ACHN (cell line): ENCODE results near the gene FAM186B.

Experiments
- DNase-seq: peaks from one replicate; pipeline ENCODE4 v3.0.0-alpha.2; 2015
- in situ Hi-C: cut with HindIII; loops from 2 replicates; pipeline ENCODE4 v1.10.0; 2017; ENCODE audit warnings: low sequenced_read_pairs, low pct_ligation_motif_present, low pct_unique_long_range_greater_than_20kb

FAM186B gene

DNA sequence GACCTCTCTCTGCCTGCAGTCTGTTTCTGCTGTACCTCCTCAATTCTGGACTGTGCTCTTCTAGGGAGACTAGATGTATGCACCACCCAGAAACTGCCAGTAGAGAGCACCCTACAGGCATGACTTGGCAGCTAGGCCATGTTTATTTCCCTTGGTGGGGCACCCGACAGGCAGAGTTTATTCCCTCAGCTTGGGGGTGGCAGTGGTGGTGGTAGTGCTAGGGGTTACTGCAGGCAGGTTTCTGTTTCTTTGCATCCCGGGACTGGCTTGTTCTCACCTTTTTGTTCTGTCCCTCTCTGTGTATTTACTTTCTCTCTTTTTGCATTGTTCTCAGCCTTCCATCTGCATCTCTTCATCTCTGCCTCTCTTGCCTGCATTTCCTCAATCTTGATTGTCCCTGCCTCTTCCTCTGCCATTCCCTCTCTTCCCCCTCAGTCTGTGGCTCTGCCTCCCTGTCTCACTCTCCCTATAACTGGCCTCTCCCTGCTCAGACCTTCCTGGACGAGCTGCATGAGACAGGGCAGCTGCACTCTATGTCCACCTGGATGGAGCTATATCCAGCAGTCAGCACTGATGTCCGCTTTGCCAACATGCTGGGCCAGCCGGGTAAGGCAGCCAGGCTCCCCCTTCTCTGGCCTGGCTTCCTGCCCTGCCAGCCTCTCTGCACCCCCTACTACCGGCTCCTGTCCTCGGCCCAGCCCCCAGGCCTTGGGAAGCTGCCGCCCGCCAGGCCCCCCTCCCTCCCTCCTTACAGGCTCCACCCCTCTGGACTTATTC lies 31.7 kb upstream of the FAM186B start:
- DNase-seq: peak; percentile 74
- in situ Hi-C loops: no loop called here

DNA sequence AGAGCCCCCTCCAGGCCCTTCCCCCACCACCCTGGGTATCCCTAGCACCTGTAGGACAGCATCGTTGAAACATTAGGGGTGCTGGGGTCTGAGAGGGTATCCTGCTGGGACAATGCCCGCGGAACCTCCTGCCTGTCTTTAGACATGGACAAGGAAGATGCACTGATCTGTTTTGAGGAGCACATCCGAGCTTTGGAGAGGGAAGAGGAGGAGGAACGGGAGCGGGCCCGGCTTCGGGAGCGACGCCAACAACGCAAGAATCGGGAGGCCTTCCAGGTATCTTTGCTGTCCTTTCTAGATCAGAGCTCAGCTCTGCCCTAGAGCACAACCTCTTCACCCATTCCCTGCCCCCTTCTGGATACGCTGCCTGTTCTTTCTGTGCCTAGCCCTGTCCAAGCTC lies 31.1 kb upstream of the FAM186B start:
- no peak for DNase-seq
- in situ Hi-C loops: no loop called here

DNA sequence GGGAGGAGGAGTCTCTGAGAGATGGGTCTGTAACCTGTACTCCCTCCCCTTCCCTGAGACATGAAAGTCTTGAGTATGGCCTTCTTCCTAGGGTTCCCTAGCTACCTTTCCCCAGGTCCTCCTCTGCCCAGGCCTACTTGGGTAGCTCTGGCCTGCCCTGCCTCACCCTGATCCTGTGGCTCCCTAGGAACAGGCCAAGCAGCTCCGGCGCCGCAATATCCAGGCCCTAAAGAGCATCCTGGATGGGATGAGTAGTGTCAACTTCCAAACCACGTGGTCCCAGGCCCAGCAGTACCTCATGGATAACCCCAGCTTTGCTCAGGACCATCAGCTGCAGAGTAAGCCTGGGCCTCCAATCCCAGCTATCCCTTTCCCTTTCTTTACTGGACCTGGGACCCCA lies 30.2 kb upstream of the FAM186B start:
- in situ Hi-C loops: no loop called here

DNA sequence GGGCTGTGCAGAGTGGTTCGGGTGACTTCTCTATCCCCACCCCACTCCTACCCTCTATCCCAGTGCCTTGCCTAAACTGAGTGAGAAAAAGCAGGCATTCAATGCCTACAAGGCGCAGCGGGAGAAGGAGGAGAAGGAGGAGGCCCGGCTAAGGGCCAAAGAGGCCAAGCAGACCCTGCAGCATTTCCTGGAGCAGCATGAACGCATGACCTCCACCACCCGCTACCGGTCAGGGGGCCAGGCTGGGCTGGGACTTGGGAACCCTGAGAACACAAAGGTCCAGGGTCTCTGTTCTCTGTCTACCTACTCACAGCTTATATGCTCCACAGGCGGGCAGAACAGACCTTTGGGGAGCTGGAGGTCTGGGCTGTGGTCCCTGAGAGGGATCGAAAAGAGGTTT lies 29.6 kb upstream of the FAM186B start:
- no peak for DNase-seq
- in situ Hi-C loops: no loop called here

More for the DNA sequence above, 30.2 kb upstream of the FAM186B start:
- no peak for DNase-seq

GRCh38 chr12:49633703-49634345 lies 28.4 kb upstream of the FAM186B start:
- in situ Hi-C loops: no loop called here
- no peak for DNase-seq

DNA sequence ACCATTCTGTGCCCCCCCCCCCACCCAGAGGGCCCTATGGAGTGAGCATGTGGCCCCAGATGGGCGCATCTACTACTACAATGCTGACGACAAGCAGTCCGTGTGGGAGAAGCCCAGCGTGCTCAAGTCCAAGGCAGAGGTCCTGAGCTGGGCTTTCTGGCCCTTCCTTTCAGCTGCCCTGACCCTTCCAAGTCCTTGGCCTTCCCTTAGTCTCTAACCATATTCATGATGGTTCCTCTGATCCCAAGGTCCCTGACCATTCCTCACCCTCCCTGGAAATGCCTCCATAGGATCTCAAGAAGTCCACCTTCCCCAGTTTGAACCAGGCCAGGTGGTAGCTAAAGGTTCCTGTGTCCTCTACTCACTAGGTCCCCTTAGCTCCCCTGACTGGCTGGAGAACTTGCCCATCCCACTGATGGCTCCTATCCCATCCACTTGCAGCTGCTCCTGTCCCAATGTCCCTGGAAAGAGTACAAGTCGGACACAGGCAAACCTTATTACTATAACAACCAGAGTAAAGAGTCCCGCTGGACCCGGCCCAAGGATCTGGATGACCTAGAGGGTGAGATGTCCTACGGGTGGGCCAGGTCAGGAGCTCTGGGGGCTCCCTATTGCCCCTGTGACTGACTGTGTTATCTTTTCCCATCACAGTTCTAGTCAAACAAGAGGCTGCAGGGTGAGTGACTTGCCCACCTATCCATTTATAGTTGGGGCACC lies 27.7 kb upstream of the FAM186B start:
- in situ Hi-C loops: no loop called here

DNA sequence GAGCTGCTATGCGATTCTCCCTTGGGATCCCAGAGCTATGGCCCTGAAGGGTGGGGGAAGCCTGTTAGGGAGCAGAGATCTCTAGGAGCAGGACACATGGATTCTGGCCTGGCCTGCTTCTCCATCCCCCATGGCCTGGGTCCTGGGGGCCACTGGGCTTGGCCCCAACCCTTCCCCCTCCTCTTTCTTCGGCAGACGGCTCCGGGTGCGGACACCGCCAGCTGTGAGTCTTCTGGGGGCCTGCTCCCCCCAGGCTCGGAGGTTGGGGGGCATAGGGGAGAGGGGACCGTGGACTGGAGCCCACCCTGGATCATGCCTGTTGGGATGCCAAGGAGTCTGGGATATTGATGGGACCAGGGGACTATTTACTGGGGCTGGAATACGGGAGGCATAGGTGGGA lies 27.0 kb upstream of the FAM186B start:
- no peak for DNase-seq
- in situ Hi-C loops: no loop called here

More for the DNA sequence above, 27.7 kb upstream of the FAM186B start:
- no peak for DNase-seq

DNA sequence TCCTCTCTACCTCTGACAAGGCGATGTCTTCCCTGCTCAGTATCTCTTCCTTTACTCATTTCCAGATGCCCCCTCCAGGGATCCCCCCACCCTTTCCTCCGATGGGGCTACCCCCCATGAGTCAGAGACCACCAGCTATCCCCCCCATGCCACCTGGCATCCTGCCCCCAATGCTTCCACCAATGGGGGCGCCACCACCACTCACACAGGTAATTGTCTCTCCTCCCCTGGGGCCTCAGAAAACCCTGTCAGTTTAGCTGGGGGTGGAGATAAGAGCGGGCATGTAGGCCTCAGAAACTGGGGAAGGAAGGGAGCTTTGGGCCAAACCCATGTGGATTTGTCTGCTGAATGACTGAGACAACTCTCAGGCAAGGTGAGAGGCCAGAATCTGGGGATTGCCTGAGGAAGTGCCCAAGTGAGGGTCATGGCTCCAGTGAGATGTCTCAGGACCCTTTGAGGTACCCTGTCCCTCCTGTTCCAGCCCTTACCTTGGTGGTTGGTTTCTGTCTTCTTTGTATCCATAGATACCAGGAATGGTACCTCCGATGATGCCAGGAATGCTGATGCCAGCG lies 26.0 kb upstream of the FAM186B start:
- in situ Hi-C loops: no loop called here
- DNase-seq: no peak

GRCh38 chr12:49627752-49628360 lies 22.4 kb upstream of the FAM186B start:
- in situ Hi-C loops: no loop called here
- DNase-seq: peak; percentile 66

- DNase-seq: no peak
- in situ Hi-C loops: no loop called here
Observed at GRCh38 chr12:49626836-49627235, 21.4 kb upstream of the FAM186B start.

DNA sequence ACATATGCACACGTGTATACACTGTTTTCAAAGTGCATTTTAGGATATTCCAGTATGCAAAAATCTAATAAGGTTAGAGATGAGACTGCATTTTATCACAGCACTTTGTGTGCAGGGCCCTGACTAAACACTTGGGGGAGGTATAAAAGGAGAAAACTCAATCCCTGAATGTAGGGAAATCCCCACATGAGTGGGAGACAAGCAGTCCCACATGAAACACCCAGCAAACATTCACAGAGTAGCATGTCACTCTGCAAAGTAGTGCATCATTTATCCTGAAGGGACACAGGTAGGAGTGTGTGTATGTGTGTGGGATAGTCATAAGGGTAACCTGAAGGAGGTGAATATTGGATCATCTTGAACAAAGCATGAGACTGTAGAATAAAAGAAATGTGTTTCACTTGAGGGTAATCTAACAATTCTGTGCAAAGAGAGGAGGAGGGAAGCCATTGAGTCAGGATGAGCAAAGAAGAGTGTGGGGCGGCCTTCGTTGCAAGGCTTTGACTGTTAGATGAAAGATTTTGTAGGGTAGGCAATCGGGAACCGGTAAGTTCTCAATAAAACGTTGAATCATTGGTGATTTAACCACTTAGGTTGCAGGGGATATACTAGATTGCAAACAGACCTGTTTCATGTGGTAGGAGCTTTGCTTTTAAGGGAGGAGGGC lies 20.9 kb upstream of the FAM186B start:
- no peak for DNase-seq
- in situ Hi-C loops: no loop called here

DNA sequence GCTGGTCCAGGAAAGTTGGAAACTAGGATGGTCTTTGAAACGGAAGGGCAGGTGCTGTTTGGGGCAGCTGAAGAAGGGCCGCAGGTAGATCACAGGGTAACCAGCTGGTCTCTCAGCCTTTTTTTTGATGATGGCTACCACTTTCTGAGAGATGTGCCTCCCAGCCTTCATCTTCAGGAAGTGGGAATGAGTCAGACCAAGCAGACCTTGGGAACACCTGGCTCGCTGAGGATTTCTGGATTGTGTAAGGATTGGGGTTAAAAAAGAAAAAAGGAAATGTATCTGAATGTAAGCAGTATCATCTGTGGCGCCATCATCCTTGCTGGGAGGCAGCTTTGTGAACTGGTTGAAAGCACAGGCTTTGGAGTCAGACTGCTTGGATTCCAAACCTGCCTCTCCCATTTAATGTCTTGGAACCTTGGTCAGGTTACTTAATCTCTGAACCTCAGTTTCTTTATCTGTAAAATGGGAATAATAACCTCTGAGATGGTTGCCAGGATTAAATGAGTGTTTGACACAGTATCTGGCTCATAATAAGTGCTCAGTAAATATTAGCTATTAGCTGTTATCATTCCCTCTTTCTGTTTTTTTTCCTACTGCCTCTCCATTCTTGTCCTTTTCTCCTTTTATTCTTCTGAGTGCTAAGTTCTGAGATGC lies 19.6 kb upstream of the FAM186B start:
- in situ Hi-C loops: no loop called here
- peak; percentile 47 for DNase-seq

DNA sequence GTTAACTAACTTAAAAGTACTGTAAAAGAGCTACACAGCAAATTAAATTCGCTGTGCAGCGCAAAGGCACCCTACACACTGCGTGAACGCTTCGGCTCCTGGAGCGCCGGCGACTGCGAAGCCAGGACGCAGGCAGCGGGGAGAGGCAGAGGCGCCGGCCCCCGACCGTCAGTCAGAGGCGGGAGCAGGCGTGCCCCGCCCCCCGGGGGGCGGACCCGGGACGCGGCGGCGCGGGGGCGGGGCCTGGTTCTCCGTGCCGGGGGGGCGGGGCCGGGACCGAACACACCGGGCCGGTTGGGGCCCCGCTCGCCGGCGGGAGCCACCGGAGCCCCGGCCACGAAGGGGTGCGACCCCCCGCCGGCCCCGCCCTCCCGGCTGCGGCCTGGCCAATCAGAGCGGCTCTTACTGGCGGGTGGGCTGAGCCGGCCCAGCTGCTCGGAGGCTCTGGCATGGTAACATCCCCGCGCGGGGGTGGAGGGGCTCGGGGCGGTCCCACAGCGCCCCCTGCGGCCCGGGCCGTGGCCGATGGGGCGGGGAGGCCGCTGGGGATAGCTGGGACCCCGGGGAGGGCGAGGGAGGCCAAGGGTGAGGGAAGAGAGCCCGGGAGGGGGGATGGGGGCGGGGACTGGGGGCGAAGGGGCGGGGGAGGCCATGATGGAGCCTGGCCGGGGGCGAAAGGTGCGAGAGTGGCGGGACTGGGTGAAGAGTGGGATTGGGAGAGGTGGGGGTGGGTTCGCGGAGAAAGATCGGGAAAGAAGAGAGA lies 17.9 kb upstream of the FAM186B start, which contains the start of gene PRPF40B:
PRPF40B (plus strand) TSS at position 420 of the 763 bp plus-strand sequence; CDS start at position 450, 30 bp downstream.
- DNase-seq: peak; percentile 91

GRCh38 chr12:49622501-49623141 lies 17.2 kb upstream of the FAM186B start:
- in situ Hi-C loops: no loop called here
- DNase-seq: peak; percentile 14

More for the DNA sequence above, 17.9 kb upstream of the FAM186B start, which contains the start of gene PRPF40B:
- in situ Hi-C loops: no loop called here

DNA sequence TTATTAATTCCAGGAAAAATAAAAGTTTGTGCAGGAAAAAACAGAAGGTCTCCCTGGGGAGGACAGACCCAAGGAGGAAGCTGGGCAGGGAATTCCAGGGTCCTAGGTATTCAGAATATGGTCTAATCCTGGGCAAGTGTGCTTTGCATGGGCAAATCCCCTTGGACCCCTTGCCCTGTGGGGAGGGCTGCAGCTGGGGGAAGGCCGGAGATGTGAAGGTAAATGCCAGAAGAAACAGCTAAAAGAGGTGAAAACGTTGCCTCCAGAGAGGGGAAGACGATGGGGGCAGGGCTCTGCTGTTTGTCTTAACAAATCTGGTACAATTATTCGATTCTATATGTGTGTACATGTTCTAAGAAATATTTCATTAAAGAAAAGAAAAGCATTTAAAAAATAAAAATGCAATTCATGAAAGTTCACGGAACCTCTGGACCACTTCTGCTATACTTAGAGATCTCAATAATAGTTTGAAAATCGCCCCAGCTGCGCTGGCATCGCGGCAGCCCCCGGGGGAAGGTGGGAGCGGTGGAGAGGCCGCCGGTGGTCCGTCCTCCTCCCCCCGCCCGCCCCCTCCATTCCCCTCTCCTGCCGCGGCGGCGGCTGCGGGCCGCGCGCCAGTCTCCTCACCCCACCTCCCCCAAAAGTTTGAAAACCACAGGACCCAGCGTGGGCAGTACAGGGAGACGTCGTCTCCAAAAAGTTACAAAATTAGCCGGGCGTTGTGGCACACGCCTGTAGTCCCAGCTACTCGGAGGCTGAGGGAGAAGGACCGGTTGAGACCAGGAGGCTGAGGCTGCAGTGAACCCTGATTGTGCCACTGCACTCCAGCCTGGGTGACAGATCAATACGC lies 16.4 kb upstream of the FAM186B start:
- no peak for DNase-seq
- in situ Hi-C loops: no loop called here

GRCh38 chr12:49619286-49619685 lies 13.8 kb upstream of the FAM186B start:
- in situ Hi-C loops: no loop called here
- no peak for DNase-seq
